Neuron (in vitro differentiated cells): ENCODE results near the gene C9orf153.

ENCODE experiments used
- H2AFZ ChIP-seq: one replicate; pipeline ENCODE4 v1.6.1; 2013; ENCODE audit warnings: low read depth, mild to moderate bottlenecking, inconsistent platforms, low read length, moderate library complexity
- H3K27me3 ChIP-seq: one replicate; pipeline ENCODE4 v1.6.1; 2013; ENCODE audit warnings: low read length; ENCODE audit not compliant: insufficient read depth
- H3K36me3 ChIP-seq: one replicate; pipeline ENCODE4 v1.6.1; 2013; ENCODE audit warnings: low read length; ENCODE audit not compliant: insufficient read depth
- H3K4me1 ChIP-seq: one replicate; pipeline ENCODE4 v1.6.1; 2013; ENCODE audit warnings: low read length; ENCODE audit not compliant: insufficient read depth
- H3K4me3 ChIP-seq: 2 replicates; pipeline ENCODE4 v1.5.1; 2013; ENCODE audit warnings: mild to moderate bottlenecking, low read length, moderate library complexity
- H3K9me3 ChIP-seq: one replicate; pipeline ENCODE4 v1.6.1; 2013; ENCODE audit warnings: low read length

C9orf153 gene

DNA sequence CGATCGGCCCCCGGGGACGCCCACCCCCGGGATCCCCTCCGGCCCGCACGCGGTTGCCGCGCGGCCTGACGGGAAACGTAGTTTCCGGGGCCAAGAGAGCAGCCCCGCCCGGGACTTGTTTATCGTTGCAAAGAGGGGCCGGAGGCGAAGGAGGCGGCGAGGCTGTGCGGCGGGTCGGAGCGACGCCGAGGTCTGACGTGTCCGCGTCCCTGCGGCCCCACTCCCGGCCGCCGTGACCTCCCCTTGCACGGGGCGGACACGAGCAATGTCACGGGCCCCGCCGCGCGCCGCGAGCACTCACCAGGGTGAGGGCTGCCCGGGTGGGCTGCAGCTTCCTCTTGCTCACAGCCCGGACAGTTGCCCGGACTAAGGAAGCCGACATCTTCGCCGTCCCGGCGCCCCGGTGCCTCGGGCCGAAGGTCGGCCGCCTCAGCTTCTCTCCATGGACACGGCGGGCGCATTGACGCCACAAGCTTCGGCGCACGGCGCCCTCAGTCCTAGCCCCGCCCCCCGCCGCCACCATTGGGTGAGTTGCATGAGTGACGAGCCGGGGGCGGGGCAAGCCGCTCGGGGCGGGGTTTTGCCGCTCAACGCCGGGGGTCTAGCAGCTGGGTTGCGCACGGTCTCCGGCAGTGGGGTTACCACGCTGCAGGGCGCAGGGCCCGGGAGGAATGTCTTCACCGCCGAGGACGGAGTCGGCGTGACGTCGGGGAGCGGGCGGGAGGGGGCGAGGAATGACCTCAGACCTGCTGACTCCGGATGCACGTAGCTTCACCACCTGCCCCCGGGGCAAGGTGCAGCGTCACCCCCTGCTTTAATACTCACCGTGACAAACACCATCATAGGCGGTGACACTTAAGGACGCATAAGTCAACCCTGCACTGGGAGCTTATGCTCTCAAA is 22.9 kb upstream of the C9orf153 start, which contains the start of gene ISCA1:
Gene ISCA1 (minus strand): TSS at position 462 of the 902 bp plus-strand sequence. CDS start 80 bp downstream, at position 382.
- Histone ChIP-seq H3K9me3 (no peaks in the 10 kb centered on the region), H2AFZ (peak within 1 kb of the TSS; percentile 6), H3K4me1 (peaks cover 25% of the 10 kb centered on the region), H3K4me3 (peak within 1 kb of the TSS; percentile 61), H3K36me3 (peaks cover 2% of the 10 kb centered on the region), H3K27me3 (no peaks in the 10 kb centered on the region)

DNA sequence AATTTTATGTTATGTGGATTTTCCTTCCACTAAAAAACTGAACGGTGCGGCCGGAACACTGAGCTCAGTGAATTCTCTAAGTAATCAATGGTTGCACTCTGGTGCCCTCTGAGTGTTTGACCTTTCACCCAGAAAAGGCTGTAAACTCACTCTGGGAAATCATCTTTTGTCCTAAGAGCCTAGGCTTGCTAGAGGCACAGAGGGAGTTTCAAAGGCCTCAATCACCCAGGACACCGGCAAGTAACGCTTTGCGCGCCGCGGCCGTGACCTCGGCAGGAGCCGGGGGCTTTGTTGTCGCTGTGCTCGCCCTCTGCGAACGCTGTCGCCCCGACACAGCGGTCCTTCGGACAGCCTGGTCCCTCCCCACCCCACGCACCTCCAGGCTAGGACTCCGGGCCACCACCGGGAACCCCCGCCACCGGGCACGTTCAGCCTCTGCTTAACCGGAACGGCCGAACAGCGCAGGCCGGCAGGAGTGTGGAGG is 22.2 kb upstream of the C9orf153 start:
- no peaks in the 10 kb centered on the region for H3K27me3 ChIP-seq
- peak overlapping the region; percentile 61 for H3K4me3 ChIP-seq
- H3K4me1 ChIP-seq, result peaks cover 18% of the 10 kb centered on the region
- no peaks in the 10 kb centered on the region for H3K9me3 ChIP-seq
- peaks cover 2% of the 10 kb centered on the region for H3K36me3 ChIP-seq
- peak overlapping the region; percentile 6 for H2AFZ ChIP-seq

DNA sequence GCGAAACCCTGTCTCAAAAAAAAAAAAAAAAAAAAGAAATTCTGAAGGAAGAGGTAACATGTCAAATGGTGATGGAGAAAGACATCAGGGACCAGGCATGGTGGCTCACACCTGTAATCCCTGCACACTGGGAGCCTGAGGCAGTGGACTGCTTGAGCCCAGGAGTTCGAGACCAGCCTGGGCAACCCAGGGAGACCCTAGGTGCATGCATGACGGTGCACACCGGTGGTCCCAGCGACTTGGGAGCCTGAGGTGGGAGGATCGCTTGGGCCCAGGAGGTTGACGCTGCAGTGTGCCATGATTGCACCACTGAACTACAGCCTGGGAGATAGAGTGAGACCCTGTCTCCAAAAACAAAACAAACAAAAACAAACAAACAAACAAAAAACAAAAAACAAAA is 21.1 kb upstream of the C9orf153 start:
- no peaks in the 10 kb centered on the region for H3K9me3 ChIP-seq
- H3K27me3 ChIP-seq, result no peaks in the 10 kb centered on the region
- peaks cover 2% of the 10 kb centered on the region for H3K36me3 ChIP-seq
- no peak overlapping the region for H2AFZ ChIP-seq
- peak overlapping the region; percentile 61 for H3K4me3 ChIP-seq
- peaks cover 14% of the 10 kb centered on the region for H3K4me1 ChIP-seq

DNA sequence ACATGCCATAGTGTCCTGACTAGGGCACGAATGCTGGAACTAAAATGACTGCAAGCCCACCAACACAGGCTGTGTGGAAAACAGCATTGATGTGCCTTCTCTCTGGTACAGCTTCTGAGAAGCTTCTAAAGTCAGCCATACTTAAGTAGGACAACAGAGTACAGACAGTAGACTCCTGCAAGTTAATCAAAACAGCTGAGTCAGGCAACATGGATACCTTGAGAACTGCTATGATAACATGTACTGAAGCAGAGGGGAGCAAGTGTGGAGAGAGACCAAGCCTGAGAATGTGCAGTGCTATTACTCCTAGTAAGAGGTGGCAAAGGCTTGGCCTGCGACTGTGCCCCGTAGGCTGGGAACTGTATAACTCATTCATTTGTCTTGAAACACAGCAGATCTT is 20.4 kb upstream of the C9orf153 start:
- H3K27me3 ChIP-seq, result no peaks in the 10 kb centered on the region
- H3K4me3 ChIP-seq, result no peak overlapping the region
- H3K9me3 ChIP-seq, result no peaks in the 10 kb centered on the region
- H3K4me1 ChIP-seq, result peaks cover 14% of the 10 kb centered on the region
- H3K36me3 ChIP-seq, result peaks cover 2% of the 10 kb centered on the region
- no peak overlapping the region for H2AFZ ChIP-seq

DNA sequence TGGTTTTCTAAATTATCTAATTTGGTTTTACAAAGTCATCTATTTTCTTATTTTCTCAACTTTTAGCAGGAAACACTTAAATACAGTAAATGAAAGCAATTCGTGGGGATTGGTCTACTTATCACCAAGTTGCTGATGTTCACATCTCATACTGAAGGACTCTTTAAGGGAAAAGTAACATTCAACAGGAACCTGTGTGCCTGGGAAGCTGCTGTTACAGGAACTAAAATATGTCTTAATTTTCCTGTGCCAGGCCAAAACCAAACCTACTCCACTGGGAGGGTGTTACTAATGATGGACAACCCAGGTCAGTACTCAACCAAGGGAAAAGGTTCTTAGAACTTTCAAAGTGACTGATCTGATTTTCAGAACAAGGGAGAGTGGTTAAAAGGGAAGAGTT is 17.6 kb upstream of the C9orf153 start:
- H3K4me3 ChIP-seq, result no peak overlapping the region
- no peak overlapping the region for H2AFZ ChIP-seq
- no peaks in the 10 kb centered on the region for H3K27me3 ChIP-seq
- no peaks in the 10 kb centered on the region for H3K9me3 ChIP-seq
- peaks cover 8% of the 10 kb centered on the region for H3K4me1 ChIP-seq
- H3K36me3 ChIP-seq, result peaks cover 16% of the 10 kb centered on the region

DNA sequence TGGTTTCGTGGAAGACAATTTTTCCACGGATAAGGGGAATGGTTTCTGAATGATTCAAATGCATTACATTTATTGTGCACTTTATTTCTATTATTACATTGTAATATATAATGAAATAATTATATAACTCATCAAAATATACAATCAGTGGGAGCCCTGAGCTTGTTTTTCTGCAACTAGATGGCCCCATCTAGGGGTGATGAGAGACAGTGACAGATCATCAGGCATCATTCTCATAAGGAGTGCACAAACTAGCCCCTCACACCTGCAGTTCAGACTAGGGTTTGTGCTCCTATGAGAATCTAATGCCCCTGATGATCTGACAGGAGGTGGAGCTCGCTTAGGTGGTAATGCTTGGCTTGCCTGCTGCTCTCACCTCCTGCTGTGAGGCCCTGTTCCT is 16.5 kb upstream of the C9orf153 start:
- Histone ChIP-seq H3K36me3 (peaks cover 26% of the 10 kb centered on the region), H3K27me3 (no peaks in the 10 kb centered on the region), H3K4me1 (peaks cover 5% of the 10 kb centered on the region), H3K4me3 (no peak overlapping the region), H2AFZ (no peak overlapping the region), H3K9me3 (peaks cover 2% of the 10 kb centered on the region)

GRCh38 chr9:86274821-86275643 is 15.6 kb upstream of the C9orf153 start:
- H3K4me3 ChIP-seq, result no peak overlapping the region

GRCh38 chr9:86272221-86272620 is 12.8 kb upstream of the C9orf153 start:
- Histone ChIP-seq H3K4me3 (no peak overlapping the region), H3K27me3 (no peaks in the 10 kb centered on the region), H2AFZ (no peak overlapping the region), H3K36me3 (peaks cover 28% of the 10 kb centered on the region), H3K4me1 (no peaks in the 10 kb centered on the region), H3K9me3 (peaks cover 2% of the 10 kb centered on the region)

More at GRCh38 chr9:86274821-86275643, 15.6 kb upstream of the C9orf153 start:
- H3K36me3 ChIP-seq, result peaks cover 26% of the 10 kb centered on the region
- no peak overlapping the region for H2AFZ ChIP-seq
- H3K27me3 ChIP-seq, result no peaks in the 10 kb centered on the region
- H3K9me3 ChIP-seq, result peaks cover 2% of the 10 kb centered on the region
- H3K4me1 ChIP-seq, result no peaks in the 10 kb centered on the region

- Histone ChIP-seq H3K27me3 (no peaks in the 10 kb centered on the region), H2AFZ (no peak overlapping the region), H3K4me1 (peaks cover 23% of the 10 kb centered on the region), H3K36me3 (peaks cover 11% of the 10 kb centered on the region), H3K4me3 (no peak overlapping the region), H3K9me3 (no peaks in the 10 kb centered on the region)
Observed at GRCh38 chr9:86263876-86264275, 4.4 kb upstream of the C9orf153 start.

DNA sequence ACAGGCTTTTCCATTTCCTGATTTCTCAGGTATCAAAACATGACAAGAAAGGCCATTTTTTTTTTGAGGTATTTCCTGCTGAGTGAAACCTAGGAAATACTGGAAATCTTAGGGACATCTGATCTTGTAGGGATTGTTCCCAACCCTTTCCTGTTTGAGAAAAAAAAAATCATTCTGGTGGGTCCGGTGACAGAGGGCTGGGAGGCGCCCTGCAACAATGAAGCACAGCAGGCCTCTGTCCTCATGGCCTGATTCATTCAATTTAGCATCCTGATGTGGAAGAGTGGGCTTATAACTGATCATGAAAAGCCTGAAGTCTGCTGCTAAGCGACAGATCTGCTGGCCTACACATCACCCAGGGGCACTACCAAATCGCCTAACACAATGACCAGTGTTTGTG is 3.0 kb upstream of the C9orf153 start:
- H3K27me3 ChIP-seq, result no peaks in the 10 kb centered on the region
- H3K9me3 ChIP-seq, result no peaks in the 10 kb centered on the region
- peaks cover 23% of the 10 kb centered on the region for H3K4me1 ChIP-seq
- H3K4me3 ChIP-seq, result no peak overlapping the region
- H3K36me3 ChIP-seq, result peaks cover 7% of the 10 kb centered on the region
- no peak overlapping the region for H2AFZ ChIP-seq

DNA sequence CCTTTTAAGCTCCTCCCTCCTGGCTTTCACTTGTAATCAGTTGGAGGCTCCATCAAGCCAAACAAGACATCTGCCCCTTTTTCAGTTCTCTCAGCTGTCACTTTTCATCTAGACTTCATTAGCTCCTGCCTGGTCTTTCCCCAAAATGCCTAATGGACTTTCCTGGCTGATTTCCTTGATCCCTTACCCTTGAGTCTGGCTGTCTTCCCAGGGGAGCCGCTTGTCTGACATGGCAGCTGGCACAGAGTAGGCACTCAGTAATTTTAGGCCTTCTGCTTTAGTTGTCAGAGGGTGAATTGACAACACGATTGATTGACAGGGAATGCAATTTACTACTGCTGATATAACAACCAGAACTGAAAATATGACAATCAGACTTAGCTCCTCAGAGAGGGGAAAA is 2.1 kb downstream of the C9orf153 start:
- Histone ChIP-seq H3K4me1 (peaks cover 5% of the 10 kb centered on the region), H3K36me3 (no peaks in the 10 kb centered on the region), H3K4me3 (no peak overlapping the region), H3K9me3 (peaks cover 2% of the 10 kb centered on the region), H2AFZ (no peak overlapping the region), H3K27me3 (no peaks in the 10 kb centered on the region)

- no peak overlapping the region for H3K4me3 ChIP-seq
- peaks cover 2% of the 10 kb centered on the region for H3K9me3 ChIP-seq
Observed at GRCh38 chr9:86256653-86257052, 2.8 kb downstream of the C9orf153 start.

DNA sequence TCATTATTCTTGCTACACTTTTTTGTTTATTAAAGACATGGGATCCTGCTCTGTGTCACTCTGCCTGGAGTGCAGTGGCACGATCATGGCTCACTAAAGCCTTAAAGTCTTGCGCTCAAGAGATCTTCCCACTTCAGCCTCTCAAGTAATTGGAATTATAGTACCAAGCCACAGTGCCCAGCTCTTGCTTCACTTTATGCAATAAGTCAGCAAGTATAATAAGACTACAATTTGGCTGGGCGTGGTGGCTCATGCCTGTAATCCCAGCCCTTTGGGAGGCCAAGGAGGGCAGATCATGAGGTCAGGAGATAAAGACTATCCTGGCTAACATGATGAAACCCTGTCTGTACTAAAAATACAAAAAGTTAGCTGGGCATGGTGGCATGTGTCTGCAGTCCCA is 5.9 kb downstream of the C9orf153 start:
- H3K36me3 ChIP-seq, result no peaks in the 10 kb centered on the region

More at GRCh38 chr9:86256653-86257052, 2.8 kb downstream of the C9orf153 start:
- Histone ChIP-seq H2AFZ (no peak overlapping the region), H3K36me3 (no peaks in the 10 kb centered on the region), H3K4me1 (no peaks in the 10 kb centered on the region), H3K27me3 (no peaks in the 10 kb centered on the region)

More for the DNA sequence above, 5.9 kb downstream of the C9orf153 start:
- Histone ChIP-seq H3K9me3 (peaks cover 2% of the 10 kb centered on the region), H2AFZ (no peak overlapping the region), H3K27me3 (no peaks in the 10 kb centered on the region), H3K4me3 (no peak overlapping the region), H3K4me1 (no peaks in the 10 kb centered on the region)
